NCI-H774 (cell line): ENCODE measurements around the gene NKD1.

Experiments used
- DNase-seq: peaks from one replicate; lab custom pipeline; 2025; lab: John Stamatoyannopoulos, UW

Gene NKD1

GRCh38 chr16:50673496-50674275, 125.5 kb downstream of the NKD1 start:
- no peak for DNase-seq

- no peak for DNase-seq
Observed at GRCh38 chr16:50674831-50675230, 126.6 kb downstream of the NKD1 start.

- DNase-seq = no peak
Observed at GRCh38 chr16:50675686-50676610, 127.8 kb downstream of the NKD1 start.

- DNase-seq = no peak
Observed at GRCh38 chr16:50676684-50677225, 128.6 kb downstream of the NKD1 start.

GRCh38 chr16:50677351-50677750, 129.2 kb downstream of the NKD1 start:
- DNase-seq = no peak

GRCh38 chr16:50678531-50678930, 130.3 kb downstream of the NKD1 start:
- DNase-seq = no peak

- no peak for DNase-seq
Observed at GRCh38 chr16:50679266-50679665, 131.1 kb downstream of the NKD1 start.

- no peak for DNase-seq
Observed at GRCh38 chr16:50679676-50680555, 131.7 kb downstream of the NKD1 start.

- DNase-seq = no peak
Observed at GRCh38 chr16:50680556-50680893, 132.3 kb downstream of the NKD1 start.

- no peak for DNase-seq
Observed at GRCh38 chr16:50681021-50681885, 133.1 kb downstream of the NKD1 start, which contains the start of gene SNX20. SNX20 (minus strand) TSS chr16:50681312; CDS start chr16:50677526, 3,786 bp downstream.

GRCh38 chr16:50683689-50684374, 135.6 kb downstream of the NKD1 start:
- no peak for DNase-seq

GRCh38 chr16:50684823-50685461, 136.7 kb downstream of the NKD1 start:
- no peak for DNase-seq

- DNase-seq = no peak
Observed at GRCh38 chr16:50685462-50686063, 137.4 kb downstream of the NKD1 start.

GRCh38 chr16:50688083-50688482, 139.9 kb downstream of the NKD1 start:
- no peak for DNase-seq

GRCh38 chr16:50688867-50689266, 140.7 kb downstream of the NKD1 start:
- no peak for DNase-seq

- no peak for DNase-seq
Observed at GRCh38 chr16:50690177-50690576, 142.0 kb downstream of the NKD1 start.

- no peak for DNase-seq
Observed at GRCh38 chr16:50692644-50692998, 144.4 kb downstream of the NKD1 start.

GRCh38 chr16:50692999-50693781, 145.0 kb downstream of the NKD1 start, which contains the start of gene NOD2:
NOD2 (plus strand) TSS chr16:50693606; CDS start chr16:50699496, 5,890 bp downstream.
- DNase-seq = no peak
